Bone marrow (tissue), 2 donors: ENCODE measurements around the gene GPNMB.
"Not testable (repeated sequence)": the region's sequence is repeated elsewhere in the genome, so short reads cannot be mapped to it uniquely, and the experiment has no call there.

ENCODE experiments used
- DNase-seq, 2 donors: peaks; one replicate each; lab custom pipeline; 2025; lab: John Stamatoyannopoulos, UW

The GPNMB gene

DNA sequence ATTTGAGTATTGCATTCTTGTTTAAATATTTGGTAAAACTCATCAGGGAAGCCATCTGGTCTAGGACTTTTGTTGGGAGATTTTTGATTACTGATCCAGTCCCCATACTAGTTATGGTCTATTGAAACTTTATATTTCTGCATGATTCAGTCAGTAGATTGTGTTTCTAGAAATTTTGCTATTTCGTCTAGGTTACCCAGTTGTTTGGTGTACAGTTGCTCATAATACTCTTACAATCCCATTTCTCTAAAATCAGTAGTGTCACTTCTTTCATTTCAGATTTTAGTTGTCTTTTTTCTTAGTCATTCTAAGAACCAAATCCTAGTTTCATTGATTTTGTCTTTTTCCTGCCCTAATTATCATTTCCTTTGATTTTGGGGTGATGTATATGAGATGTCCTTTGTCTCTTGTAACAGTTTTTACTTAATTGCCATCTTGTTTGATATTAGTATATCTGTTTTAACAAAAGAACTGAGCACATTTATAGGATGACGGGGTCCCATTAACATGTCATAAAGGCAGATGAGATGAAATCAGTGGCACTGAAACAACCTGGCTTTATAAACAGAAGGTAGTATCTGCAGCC, 60.5 kb downstream of the GPNMB start:
- no peak for DNase-seq

DNA sequence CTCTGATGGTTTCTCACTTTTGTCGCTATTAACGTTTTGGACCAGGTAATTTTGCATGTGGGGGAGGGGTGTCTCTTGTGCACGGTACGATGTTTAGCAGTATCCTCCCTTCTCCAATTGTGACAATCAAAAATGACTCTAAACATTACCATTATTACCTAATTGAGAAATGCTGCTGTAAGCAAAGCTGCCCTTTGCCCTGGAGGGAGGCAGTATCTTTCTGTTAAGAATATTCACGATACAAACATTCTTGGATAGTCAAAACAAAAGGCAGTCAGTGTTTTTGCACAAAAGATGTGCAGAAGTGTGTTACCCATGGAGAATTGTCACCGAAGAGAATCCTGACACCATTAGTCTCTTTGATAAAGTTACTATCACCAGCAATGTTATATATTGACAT, 62.2 kb downstream of the GPNMB start:
- DNase-seq, result no peak

DNA sequence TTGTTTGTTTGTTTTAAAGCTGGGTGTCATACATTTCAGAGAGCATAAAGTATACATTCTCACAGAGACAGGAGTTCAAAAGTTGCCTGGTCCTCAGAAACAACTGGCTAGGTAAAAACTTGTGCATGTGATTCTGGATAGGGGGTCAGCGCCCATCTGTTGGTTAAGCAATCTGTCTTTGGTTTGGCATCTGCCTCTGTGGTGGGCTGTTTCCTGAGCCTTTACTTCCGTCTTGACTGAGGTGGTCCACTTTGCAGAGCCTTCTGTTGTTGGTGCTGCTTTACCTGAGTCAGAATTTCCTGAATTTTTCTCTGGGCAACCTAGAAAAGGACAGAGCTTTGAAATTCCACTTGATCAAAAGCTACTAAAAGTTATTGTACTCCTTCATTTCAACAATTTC, 65.6 kb downstream of the GPNMB start:
- DNase-seq, result not testable (repeated sequence)

DNA sequence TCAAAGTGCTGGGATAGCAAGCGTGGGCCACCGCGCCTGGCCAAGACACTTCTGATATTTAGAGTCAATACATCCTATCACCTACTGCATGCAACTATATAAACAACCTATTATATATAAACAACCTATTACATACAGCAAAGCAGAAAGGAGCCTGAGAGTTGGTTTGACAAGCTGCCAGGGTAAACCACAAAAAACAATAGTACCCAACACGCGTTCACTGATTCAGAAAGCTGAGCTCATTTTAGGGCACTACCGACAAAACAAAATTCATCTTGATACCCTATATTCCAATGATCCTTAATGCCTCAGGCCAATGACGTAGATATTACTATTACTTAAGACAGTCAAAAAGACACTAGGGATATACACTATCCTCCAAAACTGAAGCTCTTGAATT, 68.8 kb downstream of the GPNMB start:
- no peak for DNase-seq
